HG03565 (cell line): ENCODE data around the gene CLBA1.

Experiments
- ATAC-seq: cut with Tn5 transposase; IDR thresholded peaks from one replicate; pipeline ENCODE4 v1.9.1; 2021; ENCODE audit warnings: mild to moderate bottlenecking, moderate library complexity; ENCODE audit not compliant: unreplicated experiment

The CLBA1 gene

DNA sequence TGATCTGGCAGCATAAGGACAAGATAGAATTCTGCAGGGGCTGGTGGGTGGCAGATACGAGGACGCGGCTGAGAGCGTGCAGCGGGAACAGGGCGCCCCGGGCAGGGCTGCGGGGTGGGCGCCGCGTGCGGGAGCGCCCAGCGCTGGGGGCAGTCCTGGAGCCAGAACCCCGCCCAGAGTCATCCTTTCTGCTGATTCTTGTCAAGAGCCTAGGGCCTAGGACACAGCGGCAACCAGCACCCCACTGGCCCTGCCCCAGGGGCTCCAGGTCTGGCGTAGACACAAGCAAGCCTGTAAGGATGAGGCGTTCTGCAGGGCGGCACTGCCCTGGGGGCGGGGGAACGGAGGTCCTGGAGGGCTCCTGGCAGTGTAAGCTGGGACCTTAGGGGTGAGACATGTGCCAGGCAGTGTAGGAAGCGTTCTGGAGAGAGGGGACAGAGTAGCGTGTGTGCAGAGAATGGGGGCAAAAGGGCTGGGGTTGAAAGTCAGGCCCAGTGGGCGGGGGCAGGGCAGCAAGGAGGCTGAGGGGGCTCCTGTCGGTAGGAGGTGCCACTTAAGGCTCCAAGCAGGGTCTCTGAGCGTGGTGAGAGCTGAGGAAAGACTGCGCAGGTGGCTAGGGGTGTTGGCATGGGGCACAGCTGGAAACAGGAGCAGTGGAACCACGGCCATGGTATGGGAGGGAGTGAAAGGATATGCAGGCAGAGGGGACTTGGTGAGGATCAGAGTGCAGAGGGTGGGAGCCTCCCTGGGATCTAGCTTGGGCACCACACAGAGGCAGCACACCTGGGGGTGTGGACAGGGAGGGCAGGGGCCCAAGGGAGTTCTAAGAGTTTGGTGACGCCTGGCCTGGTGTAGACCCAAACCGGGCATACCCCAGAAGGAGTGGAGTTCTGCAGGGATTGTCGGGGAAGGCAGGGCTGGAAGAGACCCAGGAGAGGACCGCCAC, 6.6 kb upstream of the CLBA1 start:
- ATAC-seq, result no peak

DNA sequence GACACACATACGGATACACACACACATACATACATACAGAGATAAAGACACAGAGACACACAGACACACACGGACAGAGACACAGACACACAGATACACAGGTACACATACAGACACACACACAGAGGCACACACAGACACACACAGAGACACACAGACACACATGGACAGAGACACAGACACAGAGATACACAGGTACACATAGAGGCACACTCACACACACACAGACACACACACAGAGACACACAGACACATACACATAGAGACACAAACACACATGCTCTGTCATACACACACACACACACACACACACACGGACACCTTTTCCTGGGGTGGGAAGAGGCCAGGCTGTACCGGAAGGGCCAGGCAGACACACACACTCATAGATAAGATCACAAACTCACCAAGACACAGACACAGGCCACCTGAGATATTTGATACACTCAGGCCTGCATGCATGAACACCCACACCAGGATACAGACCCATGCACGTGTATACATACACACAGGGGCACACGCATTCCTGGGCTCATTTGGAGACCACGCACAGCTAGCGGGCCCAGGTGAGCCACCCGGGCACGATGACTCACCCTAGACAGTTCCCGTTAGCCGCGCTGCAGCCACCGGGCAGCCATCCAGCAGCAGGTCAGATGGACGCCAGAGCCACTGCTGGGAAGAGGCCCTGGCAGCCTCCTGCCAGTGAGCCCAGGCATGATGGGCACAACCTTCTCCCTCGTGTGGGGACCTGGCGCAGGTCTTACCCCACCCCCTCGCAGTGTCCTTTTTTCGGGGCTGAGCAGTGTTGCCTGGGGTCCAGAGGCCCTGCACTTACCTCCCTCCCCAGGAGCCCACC, 5.6 kb upstream of the CLBA1 start:
- ATAC-seq, result no peak

- ATAC-seq, result no peak
Observed at GRCh38 chr14:104980611-104981531, 4.7 kb upstream of the CLBA1 start.

DNA sequence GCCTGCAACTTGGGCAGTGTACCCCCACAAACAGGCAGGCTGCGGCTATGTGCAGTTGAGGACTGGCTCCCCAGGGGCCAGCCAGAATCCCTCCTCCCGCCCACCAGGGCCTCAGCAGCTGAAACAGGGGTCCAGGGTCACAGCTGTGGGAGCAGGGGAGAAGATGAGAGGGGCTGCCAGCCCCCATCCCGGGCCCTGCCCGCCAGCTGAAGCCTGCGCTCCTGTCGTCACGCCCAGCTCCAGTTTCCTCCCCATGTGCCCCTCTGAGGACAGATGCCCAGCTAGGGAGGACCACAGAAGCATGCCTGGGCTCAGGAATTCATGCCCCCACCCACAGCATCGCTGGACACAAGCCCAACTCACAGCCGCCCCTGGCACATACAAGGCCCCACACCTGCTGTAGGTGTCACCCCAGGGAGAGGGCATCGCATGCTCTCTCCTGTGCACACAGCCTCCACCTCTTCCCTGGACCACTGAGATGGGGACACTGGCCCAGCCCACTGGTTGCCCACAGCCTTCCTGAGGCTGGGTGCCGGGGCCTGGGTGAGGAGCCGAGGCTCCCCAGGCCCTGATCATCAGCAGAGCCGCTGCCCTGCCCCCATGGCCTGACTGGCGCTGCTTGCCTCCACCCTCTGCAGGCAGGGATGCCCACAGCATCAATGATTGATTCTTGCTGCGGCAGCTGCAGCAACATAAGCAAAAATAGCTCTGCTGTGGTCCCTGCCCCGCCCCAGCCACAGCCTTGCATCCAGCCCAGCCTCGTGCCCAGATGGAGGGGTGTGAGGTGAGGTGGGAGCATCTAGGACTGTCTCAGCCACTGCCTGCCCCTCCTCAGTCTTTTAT, 3.7 kb upstream of the CLBA1 start:
- no peak for ATAC-seq

GRCh38 chr14:104982548-104983230, 2.9 kb upstream of the CLBA1 start:
- no peak for ATAC-seq

DNA sequence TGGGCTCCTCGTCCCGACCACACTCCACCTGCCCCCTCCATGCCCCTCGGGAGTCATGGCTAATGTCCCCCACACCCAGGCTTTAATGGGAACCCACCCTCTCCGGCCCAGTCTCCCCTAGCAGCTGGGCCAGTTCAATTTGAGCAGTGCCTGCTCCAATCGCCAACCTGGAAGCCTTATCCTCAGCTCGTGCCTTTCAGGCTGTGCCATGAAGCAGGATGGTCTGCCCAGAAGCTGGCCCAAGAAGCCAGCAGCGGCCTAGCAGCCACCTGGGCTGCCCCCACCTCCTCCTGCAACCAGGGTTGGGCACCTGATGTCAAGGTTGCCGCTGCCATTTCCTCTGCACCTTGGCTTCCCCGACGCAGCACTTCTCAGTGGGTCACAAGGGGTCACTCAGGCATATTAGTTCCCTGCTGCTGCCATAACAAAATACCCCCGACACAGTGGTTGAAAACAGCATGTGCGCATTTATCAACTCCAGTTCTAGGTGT, 2.3 kb upstream of the CLBA1 start:
- no peak for ATAC-seq

- no peak for ATAC-seq
Observed at GRCh38 chr14:104984056-104984894, 1.3 kb upstream of the CLBA1 start.

DNA sequence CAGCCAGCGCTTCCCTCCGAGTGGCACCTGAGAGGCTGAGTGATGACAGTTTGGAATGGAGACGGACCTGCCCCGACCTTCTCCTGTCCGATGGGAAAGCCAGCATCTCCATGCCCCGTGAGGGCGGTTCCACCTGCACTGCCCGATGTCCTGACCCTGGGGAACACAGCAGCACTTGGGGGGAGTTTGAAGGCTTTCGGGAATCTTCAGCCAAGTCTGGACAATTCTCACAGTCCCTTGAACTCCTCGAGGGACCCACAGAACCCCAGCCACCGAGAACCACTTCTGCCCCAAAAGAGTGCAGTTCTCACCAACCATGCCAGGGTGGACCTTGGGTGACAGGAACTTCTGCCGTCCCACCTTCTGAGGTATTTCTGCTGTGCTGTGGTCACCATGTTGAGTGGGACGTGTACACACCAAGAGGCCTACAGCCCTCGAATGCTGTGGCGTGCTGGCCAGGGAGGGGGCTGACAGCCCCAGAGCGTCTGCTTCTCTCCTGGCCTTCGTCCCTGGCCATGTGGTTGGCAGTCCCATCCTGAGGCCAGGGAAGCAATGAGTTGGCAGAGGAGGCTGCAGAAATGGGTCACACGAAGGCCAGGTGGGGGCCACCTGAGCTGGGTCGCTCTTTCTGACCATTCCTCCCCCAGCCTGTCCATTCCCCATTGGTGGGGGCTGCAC, 1.0 kb downstream of the CLBA1 start:
- no peak for ATAC-seq

- ATAC-seq, result no peak
Observed at GRCh38 chr14:104989236-104989950, 3.8 kb downstream of the CLBA1 start.

GRCh38 chr14:104989951-104990303, 4.3 kb downstream of the CLBA1 start:
- ATAC-seq, result no peak

GRCh38 chr14:104991896-104992230, 6.3 kb downstream of the CLBA1 start:
- ATAC-seq, result no peak

GRCh38 chr14:104992501-104992900, 6.9 kb downstream of the CLBA1 start:
- no peak for ATAC-seq

- ATAC-seq, result no peak
Observed at GRCh38 chr14:104993306-104993705, 7.7 kb downstream of the CLBA1 start.

DNA sequence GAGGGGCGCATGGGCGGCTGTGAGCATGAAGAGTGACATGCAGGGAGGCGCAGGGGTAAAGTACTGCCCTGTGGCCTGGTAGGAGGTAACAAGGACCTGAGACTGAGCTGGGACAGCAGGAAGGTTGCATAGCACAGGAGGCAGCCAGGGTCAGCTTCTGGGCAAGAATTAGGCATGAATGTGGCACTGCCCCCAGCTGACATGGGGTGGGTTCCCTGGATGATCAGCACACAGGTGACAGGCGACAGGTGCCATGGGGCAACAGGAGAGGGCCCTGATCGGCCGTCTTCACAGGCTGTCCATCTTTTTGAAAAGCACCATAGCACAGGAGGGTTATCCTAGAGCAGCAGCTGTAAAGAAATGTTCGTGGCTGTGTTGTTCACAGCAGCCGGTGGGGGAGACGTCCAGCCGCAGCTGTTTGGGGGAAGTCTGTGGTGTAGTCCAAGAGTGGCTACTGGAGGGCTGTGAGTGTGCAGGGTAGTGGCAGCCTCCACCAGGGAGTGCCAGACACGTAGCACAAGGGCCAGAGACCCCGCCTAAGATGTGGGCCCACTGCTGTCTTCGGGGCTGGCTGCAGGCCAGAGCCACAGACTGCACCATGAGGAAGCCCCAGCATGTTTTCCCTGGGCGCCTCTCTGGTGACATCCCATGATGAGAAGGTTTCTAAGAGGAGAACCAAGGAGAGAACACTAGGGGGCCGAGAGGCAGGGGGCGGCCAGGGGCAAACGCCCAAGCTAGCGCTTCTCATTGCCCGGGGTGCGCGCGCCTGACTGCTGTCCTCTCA, 8.4 kb downstream of the CLBA1 start:
- ATAC-seq, result no peak

GRCh38 chr14:104994978-104995377, 9.4 kb downstream of the CLBA1 start:
- no peak for ATAC-seq

GRCh38 chr14:104996032-104996431, 10.4 kb downstream of the CLBA1 start:
- ATAC-seq, result no peak
